ENCODE data around the gene SAMD7.

- no peak for TF ChIP-seq REST (IDR thresholded peaks at IDR 0.05; ENCODE audit: low read depth)
- no peak for TF ChIP-seq MAX (IDR thresholded peaks at IDR 0.05)
- TF ChIP-seq TAF1 (IDR thresholded peaks at IDR 0.05; ENCODE audit: low read depth): no peak
- TF ChIP-seq FOXM1 (IDR thresholded peaks at IDR 0.05; ENCODE audit: borderline replicate concordance, low read depth): no peak
- TF ChIP-seq CEBPB (IDR thresholded peaks at IDR 0.05): no peak
- no peak for TF ChIP-seq EP300 (IDR thresholded peaks at IDR 0.05; ENCODE audit: borderline replicate concordance)
- TF ChIP-seq ZBTB7A (IDR thresholded peaks at IDR 0.05; ENCODE audit: low read depth): no peak
- no peak for TF ChIP-seq NFIC (IDR thresholded peaks at IDR 0.05)
- TF ChIP-seq CREB1 (IDR thresholded peaks at IDR 0.05; ENCODE audit: low read depth): no peak
- no peak for TF ChIP-seq TCF12 (IDR thresholded peaks at IDR 0.05; ENCODE audit: low read depth)
- TF ChIP-seq USF1 (IDR thresholded peaks at IDR 0.05): no peak
- no peak for TF ChIP-seq RAD21 (IDR thresholded peaks at IDR 0.05; ENCODE audit: low read depth)
- no peak for TF ChIP-seq YY1 (IDR thresholded peaks at IDR 0.05; ENCODE audit: low read depth)
- TF ChIP-seq EGR1 (IDR thresholded peaks at IDR 0.05): no peak
Observed at GRCh38 chr3:169923831-169924230, 12.5 kb downstream of the SAMD7 start.
